Tibial nerve (tissue), 4 donors: ENCODE data around the gene ROCK2.

Source experiments
- CTCF ChIP-seq, 5 experiments: fragments of 200-600 bp in 3 of 5; fragments of 450-650 bp in 2 of 5; sonication (generic) in 3 of 5; IDR thresholded peaks; one replicate each; pipeline ENCODE4 v1.5.1; 2016 to 2019; ENCODE audit warnings: antibody characterized with exemption in 5 of 5, mild to moderate bottlenecking in 3 of 5, moderate library complexity in 2 of 5
- EP300 ChIP-seq, 2 donors: sonication (generic); formaldehyde crosslinking; IDR thresholded peaks; one replicate each; pipeline ENCODE4 v1.6.1; 2017; ENCODE audit warnings: antibody characterized with exemption in 2 of 2, mild to moderate bottlenecking in 1 of 2
- POLR2A ChIP-seq, 2 donors: fragments of 450-650 bp; IDR thresholded peaks; one replicate each; pipeline ENCODE4 v1.6.1; 2017; ENCODE audit warnings: antibody characterized with exemption in 2 of 2, mild to moderate bottlenecking in 2 of 2, moderate library complexity in 2 of 2

DNA sequence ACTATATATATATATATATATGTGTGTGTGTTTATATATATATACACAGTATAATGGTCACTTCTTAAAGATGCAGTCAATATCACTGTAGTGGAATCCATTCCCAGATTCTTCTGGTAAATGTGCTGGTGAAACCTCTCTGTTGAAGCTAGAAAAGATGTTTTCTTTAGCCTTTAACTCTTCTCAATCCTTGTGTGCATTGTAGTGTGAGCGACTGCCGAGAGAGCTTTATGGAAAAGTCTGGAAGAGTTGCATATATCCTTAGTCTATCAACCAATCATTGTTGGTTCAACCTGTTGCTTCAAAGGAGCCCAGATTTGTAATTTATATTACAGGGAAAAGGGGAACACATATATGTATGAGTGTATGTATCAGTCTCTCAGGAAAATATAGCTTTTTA lies 161.5 kb downstream of the ROCK2 start:
- no peak for TF ChIP-seq EP300 (IDR thresholded peaks at IDR 0.05)
- no peak for TF ChIP-seq CTCF (IDR thresholded peaks at IDR 0.05)
- TF ChIP-seq POLR2A (IDR thresholded peaks at IDR 0.05) = no peak
